ENCODE measurements around the gene CATSPERD.
"Not testable (repeated sequence)": the region's sequence is repeated elsewhere in the genome, so short reads cannot be mapped to it uniquely, and the experiment has no call there.

CATSPERD gene

DNA sequence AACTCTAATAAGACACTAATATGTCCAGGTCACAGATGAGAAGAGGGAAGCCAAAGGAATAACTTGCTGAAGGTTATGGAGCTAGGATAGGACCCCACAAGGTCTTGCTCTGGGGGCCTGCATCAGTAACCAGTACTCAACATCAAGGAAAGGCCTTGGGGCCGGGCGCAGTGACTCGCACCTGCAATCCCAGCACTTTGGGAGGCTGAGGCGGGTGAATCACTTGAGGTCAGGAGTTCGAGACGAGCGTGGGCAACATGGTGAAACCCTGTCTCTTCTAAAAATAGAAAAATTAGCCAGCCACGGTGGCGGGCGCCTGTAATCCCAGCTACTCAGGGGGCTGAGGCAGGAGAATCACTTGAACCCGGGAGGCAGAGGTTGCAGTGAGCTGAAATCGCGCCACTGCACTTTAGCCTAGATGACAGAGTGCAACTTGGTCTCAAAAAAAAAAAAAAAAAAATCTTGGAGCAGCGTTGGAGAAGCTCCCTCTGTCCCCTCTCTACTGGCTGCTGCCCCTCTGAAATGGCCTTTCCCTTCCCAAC lies 2.3 kb upstream of the CATSPERD start:
- no peak for DNase-seq (ENCODE audit: low spot score)
- in situ Hi-C loops (cut with MboI; ENCODE audit: low sequenced_read_pairs, unreplicated experiment) = no loop called here
- TF ChIP-seq, protein P1, sequence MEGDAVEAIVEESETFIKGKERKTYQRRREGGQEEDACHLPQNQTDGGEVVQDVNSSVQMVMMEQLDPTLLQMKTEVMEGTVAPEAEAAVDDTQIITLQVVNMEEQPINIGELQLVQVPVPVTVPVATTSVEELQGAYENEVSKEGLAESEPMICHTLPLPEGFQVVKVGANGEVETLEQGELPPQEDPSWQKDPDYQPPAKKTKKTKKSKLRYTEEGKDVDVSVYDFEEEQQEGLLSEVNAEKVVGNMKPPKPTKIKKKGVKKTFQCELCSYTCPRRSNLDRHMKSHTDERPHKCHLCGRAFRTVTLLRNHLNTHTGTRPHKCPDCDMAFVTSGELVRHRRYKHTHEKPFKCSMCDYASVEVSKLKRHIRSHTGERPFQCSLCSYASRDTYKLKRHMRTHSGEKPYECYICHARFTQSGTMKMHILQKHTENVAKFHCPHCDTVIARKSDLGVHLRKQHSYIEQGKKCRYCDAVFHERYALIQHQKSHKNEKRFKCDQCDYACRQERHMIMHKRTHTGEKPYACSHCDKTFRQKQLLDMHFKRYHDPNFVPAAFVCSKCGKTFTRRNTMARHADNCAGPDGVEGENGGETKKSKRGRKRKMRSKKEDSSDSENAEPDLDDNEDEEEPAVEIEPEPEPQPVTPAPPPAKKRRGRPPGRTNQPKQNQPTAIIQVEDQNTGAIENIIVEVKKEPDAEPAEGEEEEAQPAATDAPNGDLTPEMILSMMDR (IDR thresholded peaks at IDR 0.05; ENCODE audit: borderline replicate concordance, control extremely low read depth, extremely low read depth, insufficient read depth, missing control alignments) = no peak

DNA sequence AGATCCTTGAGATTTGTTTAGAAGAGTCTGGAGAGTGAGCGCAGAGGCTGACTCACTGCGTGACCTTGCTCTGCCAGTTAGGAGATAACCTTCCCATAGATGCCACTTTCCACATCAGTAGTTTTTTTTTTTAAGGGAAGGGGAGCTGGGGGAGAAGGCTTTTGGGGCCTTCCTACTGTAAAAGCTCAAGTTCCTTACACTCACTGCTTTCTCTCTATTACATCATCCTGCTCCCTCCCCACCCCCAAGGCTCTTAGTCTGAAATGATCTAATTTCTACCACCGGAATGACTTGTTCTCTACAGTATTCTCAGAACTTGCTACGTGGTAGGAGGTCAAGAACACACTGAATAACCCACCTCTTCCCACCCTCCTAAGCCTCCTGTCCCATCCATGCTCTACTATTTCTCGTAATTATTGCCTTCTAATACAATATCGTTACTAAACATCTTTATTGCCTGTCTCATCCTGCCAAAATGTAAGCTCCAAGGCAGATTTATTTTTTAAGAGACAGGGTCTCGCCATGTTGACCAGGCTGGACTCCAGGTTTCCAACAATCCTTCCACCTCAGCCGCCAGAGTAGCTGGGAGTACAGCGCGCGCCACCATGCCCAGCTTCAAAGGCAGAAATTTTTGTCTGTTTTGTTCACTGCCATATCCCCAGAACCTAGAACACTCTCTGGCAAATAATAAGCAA lies 1.7 kb upstream of the CATSPERD start:
- peak; percentile 74 for DNase-seq (ENCODE audit: low spot score)
- in situ Hi-C loops (cut with MboI; ENCODE audit: low sequenced_read_pairs, unreplicated experiment) = no loop called here
- TF ChIP-seq, protein P1 (IDR thresholded peaks at IDR 0.05; ENCODE audit: borderline replicate concordance, control extremely low read depth, extremely low read depth, insufficient read depth, missing control alignments) = no peak

DNA sequence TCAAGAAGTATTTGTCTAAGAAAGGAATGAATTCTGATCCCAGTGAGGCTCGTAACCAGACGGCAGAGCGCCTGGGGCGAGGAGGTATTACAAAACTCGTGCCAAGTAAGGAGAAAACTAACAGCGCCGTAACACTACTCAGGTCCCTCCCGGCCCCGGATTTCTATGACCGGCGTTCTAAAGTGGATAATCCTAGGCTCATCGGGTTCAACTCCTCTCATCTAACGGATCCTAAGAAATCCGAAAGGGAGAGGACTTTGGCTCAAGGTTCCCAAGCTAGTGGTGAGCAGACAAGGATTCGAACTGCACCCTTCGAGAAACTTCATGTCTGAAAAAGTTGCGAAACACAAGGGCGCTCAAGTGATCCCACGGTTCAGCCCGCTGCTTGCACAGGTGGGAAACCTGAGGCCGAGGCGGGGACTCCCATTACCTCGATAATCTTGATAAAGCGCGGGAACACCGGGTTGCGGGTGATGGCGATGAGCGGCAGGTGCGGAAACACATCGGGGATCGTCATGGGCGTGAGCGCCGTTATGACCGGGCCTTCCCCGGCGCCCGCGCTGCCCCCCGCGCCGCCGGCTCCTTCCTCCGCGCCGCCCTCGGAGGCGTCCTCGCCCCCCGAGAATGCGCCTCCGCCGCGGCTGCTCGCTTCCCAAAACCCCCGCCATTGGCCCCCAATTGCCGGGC lies 1.0 kb upstream of the CATSPERD start:
- in situ Hi-C loops (cut with MboI; ENCODE audit: low sequenced_read_pairs, unreplicated experiment) = no loop called here
- no peak for DNase-seq (ENCODE audit: low spot score)
- TF ChIP-seq, protein P1 (IDR thresholded peaks at IDR 0.05; ENCODE audit: borderline replicate concordance, control extremely low read depth, extremely low read depth, insufficient read depth, missing control alignments) = no peak

DNA sequence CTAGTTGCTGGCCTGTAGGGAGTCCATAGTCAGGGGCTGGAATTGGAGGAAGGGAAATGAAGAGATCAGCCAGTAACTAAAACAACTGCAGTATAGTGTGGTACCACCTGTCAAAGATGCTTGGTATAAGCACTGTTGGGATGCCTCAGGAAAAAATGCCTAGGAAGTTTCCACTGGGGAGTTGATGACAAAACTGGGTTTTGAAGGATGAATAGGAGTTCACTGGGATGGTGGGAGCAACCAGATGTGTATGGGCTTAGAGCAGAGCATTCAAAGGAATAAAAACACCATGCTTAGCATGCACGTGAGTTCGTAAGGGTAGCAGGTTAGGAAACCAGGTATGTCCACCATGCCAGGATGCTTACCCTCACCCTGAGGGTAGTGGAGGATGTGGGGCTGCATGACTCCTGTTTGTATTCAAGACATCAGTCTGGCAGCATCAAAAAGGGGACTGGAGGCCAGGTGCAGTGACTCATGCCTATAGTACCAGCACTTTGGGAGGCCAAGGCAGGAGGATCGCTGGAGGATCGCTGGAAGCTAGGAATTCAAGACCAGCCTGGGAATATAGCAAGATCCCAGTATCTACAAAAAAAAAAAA lies 7.1 kb downstream of the CATSPERD start:
- TF ChIP-seq, protein P1 (IDR thresholded peaks at IDR 0.05; ENCODE audit: borderline replicate concordance, control extremely low read depth, extremely low read depth, insufficient read depth, missing control alignments) = no peak
- in situ Hi-C loops (cut with MboI; ENCODE audit: low sequenced_read_pairs, unreplicated experiment) = no loop called here

DNA sequence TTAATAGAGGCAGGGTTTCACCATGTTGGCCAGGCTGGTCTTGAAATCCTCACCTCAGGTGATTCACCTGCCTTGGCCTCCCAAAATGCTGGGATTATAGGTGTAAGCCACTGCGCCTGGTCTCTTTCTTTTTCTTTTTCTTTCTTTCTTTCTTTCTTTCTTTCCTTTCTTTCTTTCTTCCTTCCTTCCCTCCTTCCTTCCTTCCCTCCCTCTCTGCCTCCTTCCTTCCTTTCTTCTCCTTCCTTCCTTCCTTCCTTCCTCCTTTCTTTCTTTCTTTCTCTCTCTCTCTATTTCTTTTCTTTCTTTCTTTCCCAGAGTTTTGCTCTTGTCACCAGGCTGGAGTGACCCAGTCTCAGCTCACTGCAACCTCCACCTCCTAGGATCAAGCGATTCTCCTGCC lies 12.7 kb downstream of the CATSPERD start:
- in situ Hi-C loops (cut with MboI; ENCODE audit: low sequenced_read_pairs, unreplicated experiment); DNase-seq (ENCODE audit: low spot score): not testable (repeated sequence)

More for the DNA sequence above, 7.1 kb downstream of the CATSPERD start:
- no peak for DNase-seq (ENCODE audit: low spot score)

DNA sequence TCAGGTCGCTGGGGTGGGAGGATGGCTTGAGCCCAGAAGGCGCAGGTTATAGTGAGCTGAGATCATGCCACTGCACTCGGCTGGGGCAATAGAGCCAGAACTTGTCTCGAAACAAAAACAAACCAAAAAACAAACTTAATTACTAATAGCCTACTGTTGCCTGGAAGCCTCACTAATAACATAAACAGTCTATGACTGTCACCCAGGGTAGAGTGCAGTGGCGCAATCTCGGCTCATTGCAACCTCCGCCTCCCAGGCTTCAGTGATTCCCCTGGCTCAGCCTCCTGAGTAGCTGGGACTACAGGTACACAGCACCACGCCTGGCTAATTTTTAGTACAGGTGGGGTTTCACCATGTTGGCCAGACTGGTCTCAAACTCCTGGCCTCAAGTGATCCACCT lies 18.0 kb downstream of the CATSPERD start:
- TF ChIP-seq, protein P1 (IDR thresholded peaks at IDR 0.05; ENCODE audit: borderline replicate concordance, control extremely low read depth, extremely low read depth, insufficient read depth, missing control alignments) = no peak
- DNase-seq (ENCODE audit: low spot score) = no peak
- in situ Hi-C loops (cut with MboI; ENCODE audit: low sequenced_read_pairs, unreplicated experiment) = no loop called here

DNA sequence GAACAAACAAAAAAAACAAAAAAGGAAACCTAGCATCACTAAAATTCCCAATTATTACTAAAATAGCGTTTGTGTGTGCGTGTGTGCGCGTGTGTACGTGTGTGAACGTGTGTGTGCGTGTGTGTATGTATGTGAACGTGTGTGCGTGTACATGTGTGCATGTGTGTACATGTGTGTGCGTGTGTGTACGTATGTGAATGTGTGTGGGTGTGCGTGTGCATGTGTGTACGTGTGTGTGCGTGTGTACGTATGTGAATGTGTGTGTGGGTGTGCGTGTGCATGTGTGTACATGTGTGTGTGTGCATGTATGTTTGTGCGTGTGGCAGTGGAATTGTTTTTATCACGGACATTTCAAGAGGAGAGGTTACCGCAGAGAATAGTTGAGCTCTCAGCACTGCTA lies 21.6 kb downstream of the CATSPERD start:
- TF ChIP-seq, protein P1 (IDR thresholded peaks at IDR 0.05; ENCODE audit: borderline replicate concordance, control extremely low read depth, extremely low read depth, insufficient read depth, missing control alignments) = no peak
- DNase-seq (ENCODE audit: low spot score) = no peak
- in situ Hi-C loops (cut with MboI; ENCODE audit: low sequenced_read_pairs, unreplicated experiment) = no loop called here

Measured in GM13976 (cell line).